NOMO-1 (cell line): Measurements from ENCODE around the gene RRBP1.

Experiments
- DNase-seq, 2 experiments: peaks; one replicate each; lab custom pipeline; 2025; ENCODE audit not compliant: unreplicated experiment in 2 of 2; lab: John Stamatoyannopoulos, UW

RRBP1 gene

DNA sequence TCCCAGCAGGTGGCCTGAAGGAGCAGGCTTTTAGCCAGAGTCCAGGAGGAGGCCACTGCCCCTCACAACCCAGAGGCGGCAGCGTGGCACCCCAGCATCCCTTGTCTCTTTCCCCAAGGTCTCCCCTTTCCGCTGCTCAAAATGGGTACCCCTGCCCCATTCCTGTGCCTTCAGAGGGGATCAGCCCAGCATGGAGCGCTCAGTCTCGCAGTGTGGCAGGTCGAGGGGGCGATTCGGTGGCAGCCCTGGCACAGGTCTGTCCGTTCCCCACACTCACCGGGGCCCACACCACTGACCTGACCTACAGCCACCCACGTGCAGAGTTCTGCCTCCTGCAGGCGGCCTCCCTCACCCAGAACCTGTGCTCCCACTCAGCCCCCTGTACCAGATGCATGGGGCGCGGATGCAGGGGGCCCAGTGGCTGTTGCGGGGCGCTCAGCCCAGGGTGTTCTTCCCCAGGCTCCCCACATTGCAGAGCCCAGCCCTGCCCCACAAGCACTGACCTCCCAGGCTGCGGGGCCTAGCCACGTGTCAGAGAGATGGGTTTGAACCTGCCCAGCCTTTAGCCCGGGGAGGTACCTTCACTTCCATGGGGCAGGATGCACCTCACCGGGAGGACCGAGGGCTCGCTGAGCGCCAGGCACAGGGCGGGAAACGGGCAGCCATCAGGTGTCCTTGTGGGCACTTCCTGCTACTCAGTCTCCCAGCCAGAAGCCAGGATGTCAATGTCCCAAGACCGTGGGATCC is 70.3 kb downstream of the RRBP1 start:
- DNase-seq = no peak

GRCh38 chr20:17611290-17611539 is 70.8 kb downstream of the RRBP1 start:
- no peak for DNase-seq

- no peak for DNase-seq
Measured at GRCh38 chr20:17610566-17611289, 71.3 kb downstream of the RRBP1 start.

GRCh38 chr20:17609811-17610377 is 72.1 kb downstream of the RRBP1 start:
- no peak for DNase-seq

- DNase-seq = no peak
Measured at GRCh38 chr20:17608701-17609497, 73.1 kb downstream of the RRBP1 start.

DNA sequence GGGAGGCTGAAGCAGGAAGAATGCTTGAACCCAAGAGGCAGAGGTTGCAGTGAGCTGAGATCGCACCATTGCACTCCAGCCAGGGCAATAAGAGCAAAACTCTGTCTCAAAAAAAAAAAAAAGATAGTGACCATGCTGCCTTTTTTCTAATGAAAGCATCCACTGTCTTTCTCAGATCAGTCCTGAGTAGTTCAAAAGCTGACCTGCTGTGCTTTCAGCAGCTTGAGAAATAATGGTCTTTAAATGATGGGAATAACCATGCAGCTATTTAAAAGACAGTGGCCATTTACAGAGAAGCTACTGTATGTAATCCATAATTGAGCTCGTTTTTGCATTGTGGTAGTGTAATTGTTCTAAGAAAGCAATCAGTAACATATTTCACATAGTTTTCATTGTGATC is 76.0 kb downstream of the RRBP1 start:
- DNase-seq = no peak

DNA sequence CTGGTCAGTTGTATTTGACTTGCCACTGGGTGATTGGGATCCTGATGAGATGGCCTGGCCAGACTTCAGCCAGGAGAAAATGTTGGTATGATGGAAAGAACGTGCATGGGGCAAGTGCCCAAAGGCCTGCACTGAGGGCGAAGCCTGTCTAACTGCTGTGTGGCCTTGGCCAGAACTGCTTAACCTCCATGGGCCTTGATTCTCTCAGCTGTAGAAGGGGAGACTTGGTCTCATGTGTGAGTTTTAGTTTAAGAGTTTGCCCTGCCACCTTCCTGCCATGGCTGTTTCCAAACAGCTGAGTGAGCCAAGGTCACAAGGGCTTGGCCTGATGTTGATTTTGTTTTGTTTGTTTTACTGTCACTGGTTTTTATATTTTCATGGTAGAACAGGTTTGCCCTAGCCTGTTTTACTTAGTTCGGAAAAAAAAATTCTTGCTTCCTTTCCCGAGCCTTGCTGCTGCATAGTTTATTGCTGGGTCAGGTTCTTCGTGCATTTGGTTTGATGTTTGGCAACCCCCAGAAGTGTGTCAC is 76.8 kb downstream of the RRBP1 start:
- DNase-seq = no peak

DNA sequence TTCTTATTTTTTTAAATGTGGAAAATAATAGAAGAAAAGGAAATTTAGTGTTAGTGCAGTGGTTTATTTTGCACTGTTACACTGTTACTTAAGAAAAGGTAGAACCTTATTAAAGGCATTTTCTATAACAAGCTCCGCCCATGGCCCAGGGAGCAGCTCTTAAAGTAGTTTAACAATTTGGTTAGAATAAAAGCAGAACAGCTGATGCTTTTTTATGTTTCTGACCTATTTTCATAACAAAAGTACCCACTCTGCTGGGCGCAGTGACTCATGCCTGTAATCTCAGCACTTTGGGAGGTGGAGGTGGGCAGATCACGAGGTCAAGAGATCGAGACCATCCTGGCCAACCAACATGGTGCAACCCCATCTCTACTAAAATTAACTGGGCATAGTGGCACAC is 79.5 kb downstream of the RRBP1 start:
- no peak for DNase-seq

- DNase-seq = no peak
Measured at GRCh38 chr20:17601957-17602356, 80.1 kb downstream of the RRBP1 start.

DNA sequence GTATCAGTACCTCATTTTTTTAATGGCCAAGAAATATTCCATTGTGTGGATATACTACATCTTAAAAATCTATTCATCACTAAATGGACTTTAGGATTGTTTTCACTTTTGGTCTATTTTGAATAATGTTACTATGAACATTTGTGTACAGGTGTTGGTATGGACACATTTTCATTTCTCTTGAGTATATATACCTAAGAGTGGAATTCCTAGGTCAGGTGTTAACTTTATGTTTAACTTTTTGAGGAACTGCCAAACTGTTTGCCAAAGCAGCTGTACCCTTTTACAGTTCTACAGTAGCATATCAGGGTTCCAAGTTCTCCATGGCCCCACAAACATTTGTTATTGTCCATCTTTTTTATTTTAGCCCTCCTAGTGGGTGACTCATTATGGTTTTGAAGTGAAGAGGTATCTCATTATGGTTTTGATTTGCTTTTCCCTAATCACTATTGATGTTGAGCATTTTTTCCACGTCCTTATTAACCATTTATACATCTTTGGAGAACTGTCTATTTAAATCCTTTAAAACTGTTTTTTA is 84.0 kb downstream of the RRBP1 start:
- DNase-seq = no peak

- no peak for DNase-seq
Measured at GRCh38 chr20:17595856-17596255, 86.2 kb downstream of the RRBP1 start.

GRCh38 chr20:17594443-17594842 is 87.6 kb downstream of the RRBP1 start:
- no peak for DNase-seq

- DNase-seq = no peak
Measured at GRCh38 chr20:17593902-17594301, 88.1 kb downstream of the RRBP1 start.

DNA sequence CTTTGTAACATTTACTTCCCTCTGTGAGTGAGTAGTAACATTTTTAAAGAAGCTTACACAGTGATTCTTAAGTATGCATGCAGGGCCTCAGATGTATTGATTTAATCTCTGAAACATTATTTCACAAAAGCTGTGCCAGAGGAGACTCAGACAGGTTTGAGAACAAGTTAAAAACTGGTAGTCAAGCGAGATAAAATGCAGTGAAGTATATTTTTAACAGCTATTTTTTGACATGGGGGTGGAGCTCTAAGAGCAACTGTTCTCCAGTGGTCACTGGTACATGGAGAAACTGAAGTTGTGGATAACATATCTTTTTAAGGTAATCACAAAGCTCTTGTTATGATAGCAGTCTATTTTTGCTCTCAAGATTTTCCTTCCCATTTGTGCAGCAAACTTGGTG is 91.8 kb downstream of the RRBP1 start:
- no peak for DNase-seq

GRCh38 chr20:17589161-17589834 is 92.7 kb downstream of the RRBP1 start:
- DNase-seq = no peak

DNA sequence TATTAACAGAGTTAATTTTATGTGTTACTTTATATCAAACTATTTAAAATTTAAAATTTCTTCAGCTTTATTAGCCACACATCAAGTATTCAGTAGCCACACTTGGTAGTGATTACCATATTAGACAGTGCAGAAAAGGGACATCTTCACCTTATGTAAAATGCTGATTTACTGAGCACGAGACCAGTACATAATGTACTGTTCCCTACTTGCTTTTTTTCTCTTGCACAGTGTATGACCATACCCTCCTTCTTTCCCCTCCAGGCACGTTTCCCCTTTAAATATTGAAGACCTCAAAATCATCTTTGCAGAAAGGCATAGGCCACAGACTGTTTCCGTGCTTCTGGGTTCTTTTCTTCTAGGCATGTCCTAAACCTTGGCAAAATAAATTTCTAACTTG is 94.2 kb downstream of the RRBP1 start:
- DNase-seq = no peak

DNA sequence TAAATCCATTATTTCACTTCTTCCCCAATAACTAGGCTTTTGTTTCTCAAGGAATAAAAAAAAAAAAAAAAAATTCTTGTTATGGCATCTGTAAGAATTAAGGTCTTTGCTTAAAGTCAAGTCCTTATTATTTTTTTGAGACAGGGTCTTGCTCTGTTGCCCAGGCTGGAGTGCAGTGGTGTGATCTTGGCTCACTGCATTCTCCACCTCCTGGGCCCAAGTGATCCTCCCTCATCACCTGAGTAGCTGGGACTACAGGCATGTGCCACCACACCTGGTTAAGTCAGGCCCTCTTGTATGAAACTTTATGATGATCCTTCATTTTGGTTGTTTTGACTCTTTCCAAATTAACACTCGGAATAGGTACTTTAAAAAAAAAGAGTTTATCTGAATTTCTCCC is 94.9 kb downstream of the RRBP1 start:
- no peak for DNase-seq

DNA sequence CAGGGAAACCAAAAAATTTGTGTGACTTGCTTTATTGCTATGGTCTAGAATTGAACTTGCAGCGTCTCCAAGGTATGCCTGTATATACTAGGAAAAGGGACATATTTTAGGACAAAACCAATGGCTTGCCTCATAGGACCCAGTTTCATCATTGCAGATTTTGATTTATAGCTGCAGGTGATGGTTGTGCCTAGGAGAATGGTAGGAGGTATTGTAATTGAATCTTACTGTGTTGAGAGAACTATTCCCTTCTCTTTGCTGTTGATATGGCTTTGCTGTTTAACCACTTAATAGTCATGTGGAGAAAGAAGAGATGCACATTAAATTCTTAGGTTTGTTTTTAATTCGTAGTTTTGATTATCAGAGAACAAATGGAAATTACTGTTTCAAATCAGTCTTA is 95.8 kb downstream of the RRBP1 start:
- no peak for DNase-seq

DNA sequence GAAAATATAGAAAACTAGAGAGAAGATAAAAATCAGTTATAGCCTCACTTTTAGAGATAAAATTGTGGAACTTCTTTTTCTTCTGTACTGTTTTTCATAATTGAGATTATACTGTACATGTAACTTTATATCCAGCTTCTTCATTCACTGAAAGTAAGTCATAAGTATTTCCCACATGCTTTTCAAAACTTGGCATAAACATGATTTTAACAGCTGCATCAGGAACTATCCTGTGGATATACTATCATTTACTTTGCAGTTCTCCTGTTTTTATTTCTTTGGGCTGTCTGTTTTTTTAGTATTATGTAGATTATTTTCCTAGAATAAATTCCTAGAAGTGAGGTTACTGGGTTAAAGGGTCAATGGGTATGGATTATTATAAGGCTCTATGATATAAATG is 97.4 kb downstream of the RRBP1 start:
- no peak for DNase-seq

DNA sequence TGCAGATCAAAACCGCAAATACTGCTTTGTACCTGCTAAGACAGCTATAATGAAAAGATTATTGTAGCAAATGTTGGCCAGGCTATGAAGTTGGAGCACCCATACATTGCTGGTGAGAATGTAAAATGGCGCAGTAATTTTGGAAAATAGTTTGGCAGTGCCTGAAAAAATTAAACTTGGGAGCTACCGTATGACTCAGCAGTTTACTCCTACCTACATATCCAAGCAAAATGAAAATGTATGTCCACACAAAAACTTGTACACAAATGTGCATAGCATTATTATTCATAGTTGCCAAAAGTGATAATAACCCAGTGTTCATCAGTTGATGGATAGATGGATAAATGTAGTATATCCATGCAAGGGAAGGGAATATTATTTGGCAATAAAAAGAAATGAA is 98.9 kb downstream of the RRBP1 start:
- DNase-seq = no peak

DNA sequence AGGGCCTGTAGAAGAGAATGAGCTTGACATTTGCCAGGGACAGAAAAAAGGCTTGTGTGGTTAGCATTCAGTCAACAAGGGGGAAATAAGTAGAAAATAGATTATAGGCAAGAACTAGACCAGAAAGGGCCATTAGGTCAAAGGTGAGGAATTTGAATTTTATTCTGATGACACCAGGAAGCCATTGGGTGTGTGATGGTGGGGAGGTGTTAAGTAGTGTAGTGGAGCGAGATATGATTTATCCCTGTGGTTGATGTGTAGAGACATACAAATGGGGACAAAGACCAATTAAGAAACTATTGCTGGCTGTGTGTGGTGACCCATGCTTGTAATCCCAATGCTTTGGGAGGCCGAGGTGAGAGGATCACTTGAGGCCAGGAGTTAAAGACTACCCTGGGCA is 101.1 kb downstream of the RRBP1 start:
- no peak for DNase-seq
